IMR-90 (cell line): ENCODE results near the gene PARD3. TPM values are rescaled to one million over a fixed set of nuclear protein-coding genes. Genes with fewer than 3 reads are reported as not detected.

Experiments used
- ATAC-seq: fragments of 200-7000 bp; cut with Tn5 transposase; 2 replicates; pipeline ENCODE4 v1.9.1; 2020; ENCODE audit warnings: low read depth, mild to moderate bottlenecking, moderate library complexity
- BruUV-seq: library from RNA; stranded (reverse); fragments of 400-500 nt; replicated peaks from 2 replicates; lab custom pipeline; 2021; lab: Mats Ljungman, UMichigan
- CTCF ChIA-PET: fragments of 300-600 bp; formaldehyde crosslinking; extraction: SDS; loops from one replicate; lab custom pipeline; 2021; ENCODE audit warnings: antibody characterized with exemption; lab: Yijun Ruan, JAX
- POLR2A ChIA-PET: fragments of 300-600 bp; sonication (Branson Sonifier 250); formaldehyde crosslinking; loops from one replicate; lab custom pipeline; 2022; ENCODE audit warnings: antibody characterized with exemption; ENCODE audit not compliant: unreplicated experiment; lab: Charles Lee
- DNase-seq: peaks from one replicate; pipeline ENCODE4 v3.0.0; 2013
- H2AFZ ChIP-seq: replicated peaks from 2 replicates; pipeline ENCODE3; 2013; ENCODE audit warnings: low read length, mild to moderate bottlenecking; ENCODE audit not compliant: poor library complexity
- H2AK5ac ChIP-seq: 2 replicates; pipeline ENCODE4 v1.6.1; 2013; ENCODE audit warnings: low read depth, low read length, inconsistent platforms
- H2AK9ac ChIP-seq: replicated peaks from 2 replicates; pipeline ENCODE3; 2013; ENCODE audit warnings: mild to moderate bottlenecking, low read depth, low read length, moderate library complexity; ENCODE audit not compliant: poor library complexity
- H2BK120ac ChIP-seq: 2 replicates; pipeline ENCODE4 v1.6.1; 2013; ENCODE audit warnings: low read depth, low read length, inconsistent platforms
- H2BK15ac ChIP-seq: 3 replicates; pipeline ENCODE4 v1.6.1; 2013; ENCODE audit warnings: low read depth, low read length, inconsistent platforms
- H2BK20ac ChIP-seq: 2 replicates; pipeline ENCODE4 v1.6.1; 2013; ENCODE audit warnings: low read depth, mild to moderate bottlenecking, inconsistent platforms, low read length, moderate library complexity
- H2BK5ac ChIP-seq: 2 replicates; pipeline ENCODE4 v1.6.1; 2013; ENCODE audit warnings: mild to moderate bottlenecking, low read depth, low read length, inconsistent platforms; ENCODE audit not compliant: poor library complexity, severe bottlenecking
- H3K14ac ChIP-seq: replicated peaks from 2 replicates; pipeline ENCODE4 v1.6.1; 2013; ENCODE audit warnings: low read depth, low read length, inconsistent platforms
- H3K18ac ChIP-seq: 2 replicates; pipeline ENCODE4 v1.6.1; 2013; ENCODE audit warnings: low read depth, low read length, control low read depth
- H3K23ac ChIP-seq: 2 replicates; pipeline ENCODE4 v1.6.1; 2013; ENCODE audit warnings: low read depth, low read length, inconsistent platforms
- H3K27ac ChIP-seq: 2 replicates; pipeline ENCODE4 v1.5.1; 2013; ENCODE audit warnings: mild to moderate bottlenecking, control low read depth, low read length; ENCODE audit not compliant: insufficient read depth
- H3K27me3 ChIP-seq: 2 replicates; pipeline ENCODE4 v1.6.1; 2013; ENCODE audit warnings: low read length; ENCODE audit not compliant: control insufficient read depth, insufficient read depth
- H3K36me3 ChIP-seq: 2 replicates; pipeline ENCODE4 v1.6.1; 2013; ENCODE audit warnings: low read length, mixed read lengths; ENCODE audit not compliant: control insufficient read depth, insufficient read depth
- H3K4ac ChIP-seq: 2 replicates; pipeline ENCODE4 v1.6.1; 2013; ENCODE audit warnings: low read depth, low read length, inconsistent platforms
- H3K4me1 ChIP-seq: 2 replicates; pipeline ENCODE4 v1.6.1; 2013; ENCODE audit warnings: low read length, mixed read lengths; ENCODE audit not compliant: control insufficient read depth, insufficient read depth
- H3K4me2 ChIP-seq: 2 replicates; pipeline ENCODE4 v1.6.1; 2013; ENCODE audit warnings: low read depth, mild to moderate bottlenecking, control low read depth, low read length, moderate library complexity
- H3K4me3 ChIP-seq: 2 replicates; pipeline ENCODE4 v1.5.1; 2013; ENCODE audit warnings: low read depth, mild to moderate bottlenecking, control low read depth, low read length, moderate library complexity; ENCODE audit not compliant: insufficient read depth
- H3K56ac ChIP-seq: 2 replicates; pipeline ENCODE4 v1.6.1; 2013; ENCODE audit warnings: low read length, inconsistent platforms; ENCODE audit not compliant: insufficient read depth; ENCODE audit errors: extremely low read depth
- H3K79me1 ChIP-seq, 2 experiments: 2 replicates each; pipeline ENCODE4 v1.6.1; 2013; ENCODE audit warnings: low read length in 2 of 2, inconsistent platforms in 1 of 2, low read depth in 1 of 2
- H3K9ac ChIP-seq: 2 replicates; pipeline ENCODE4 v1.6.1; 2013; ENCODE audit warnings: low read depth, low read length, control low read depth
- H3K9me1 ChIP-seq: 2 replicates; pipeline ENCODE4 v1.6.1; 2013; ENCODE audit warnings: low read length, inconsistent platforms; ENCODE audit not compliant: insufficient read depth
- H3K9me3 ChIP-seq: 2 replicates; pipeline ENCODE4 v1.6.1; 2013; ENCODE audit warnings: low read length; ENCODE audit not compliant: control insufficient read depth, insufficient read depth
- H4K20me1 ChIP-seq: 2 replicates; pipeline ENCODE4 v1.6.1; 2013; ENCODE audit warnings: low read length, inconsistent platforms; ENCODE audit not compliant: insufficient read depth
- H4K5ac ChIP-seq: 2 replicates; pipeline ENCODE4 v1.6.1; 2013; ENCODE audit warnings: mild to moderate bottlenecking, low read depth, low read length, control low read depth
- H4K8ac ChIP-seq, 2 experiments: 2 replicates each; pipeline ENCODE4 v1.6.1; 2013; ENCODE audit warnings: low read depth in 2 of 2, low read length in 2 of 2, control low read depth in 1 of 2, inconsistent platforms in 1 of 2
- H4K91ac ChIP-seq: 2 replicates; pipeline ENCODE4 v1.6.1; 2013; ENCODE audit warnings: low read depth, low read length, inconsistent platforms; ENCODE audit not compliant: insufficient read depth
- BHLHE40 ChIP-seq: fragments of 150-350 bp; IDR thresholded peaks from 2 replicates; pipeline ENCODE4 v1.6.1; 2016; ENCODE audit warnings: mild to moderate bottlenecking, low read depth, low read length
- CHD1 ChIP-seq: IDR thresholded peaks from 2 replicates; pipeline ENCODE4 v1.6.1; 2012; ENCODE audit warnings: low read depth, low read length, improper control_type of control experiment
- CTCF ChIP-seq: conservative IDR thresholded peaks from 2 replicates; pipeline ENCODE4 v1.5.1; 2012; ENCODE audit warnings: mild to moderate bottlenecking, low read depth, low read length, improper control_type of control experiment
- MAZ ChIP-seq: IDR thresholded peaks from 2 replicates; pipeline ENCODE4 v1.6.1; 2012; ENCODE audit warnings: low read depth, mild to moderate bottlenecking, low read length, improper control_type of control experiment, moderate library complexity, borderline replicate concordance
- MXI1 ChIP-seq: IDR thresholded peaks from 2 replicates; pipeline ENCODE4 v1.6.1; 2012; ENCODE audit warnings: low read depth, mild to moderate bottlenecking, low read length, moderate library complexity, borderline replicate concordance
- NFE2L2 ChIP-seq: fragments of 150-350 bp; IDR thresholded peaks from 2 replicates; pipeline ENCODE4 v1.6.1; 2016; ENCODE audit warnings: low read depth, mild to moderate bottlenecking, low read length
- POLR2A ChIP-seq: IDR thresholded peaks from 2 replicates; pipeline ENCODE4 v1.6.1; 2012; ENCODE audit warnings: mild to moderate bottlenecking, low read depth, low read length
- RAD21 ChIP-seq: IDR thresholded peaks from 2 replicates; pipeline ENCODE4 v1.6.1; 2012; ENCODE audit warnings: low read length, improper control_type of control experiment
- RFX5 ChIP-seq: IDR thresholded peaks from 2 replicates; pipeline ENCODE4 v1.8.0; 2012; ENCODE audit warnings: low read depth, mild to moderate bottlenecking, low read length, moderate library complexity
- USF2 ChIP-seq: fragments of 150-350 bp; IDR thresholded peaks from 2 replicates; pipeline ENCODE4 v1.6.1; 2017; ENCODE audit warnings: mild to moderate bottlenecking, antibody characterized with exemption, low read length, low read depth
- WGBS, 2 experiments: methylation state at CpG; one replicate each; pipeline versions ENCODE4 v1.1.5 to v1.1.7; 2013; ENCODE audit warnings: missing lambda C conversion rate in 2 of 2; ENCODE audit not compliant: insufficient read length in 1 of 2; ENCODE audit errors: extremely low coverage in 2 of 2; 5-methylcytosine and 5-hydroxymethylcytosine counted together
- dilution Hi-C: fragments of 300-500 bp; cut with HindIII; formaldehyde crosslinking; loops from one replicate; pipeline ENCODE4 v1.14.3; 2018; ENCODE audit warnings: low sequenced_read_pairs; ENCODE audit not compliant: unreplicated experiment
- in situ Hi-C: fragments of 300-500 bp; cut with MboI; formaldehyde crosslinking; loops from 3 replicates; pipeline ENCODE4 v1.14.3; 2019; ENCODE audit warnings: low sequenced_read_pairs, inconsistent platforms, mixed read lengths
- intact Hi-C: fragments of 100-400 bp; cut with micrococcal nuclease; formaldehyde crosslinking; loops from 2 replicates; pipeline ENCODE4 v1.10.0; 2022
- polyA plus RNA-seq, 3 experiments: library from polyadenylated mRNA; depleted of rRNA; stranded (reverse); fragments of >200 nt; gene quantifications; 2 replicates each; pipeline ENCODE4 v1.2.3, GENCODE V29; 2012; ENCODE audit warnings: low replicate concordance in 1 of 3
- total RNA-seq: library from RNA; depleted of rRNA; stranded (reverse); fragments of >200 nt; gene quantifications from 2 replicates; pipeline ENCODE4 v1.2.3, GENCODE V29; 2012

The PARD3 gene
- total and polyA plus RNA-seq, 2 of the 4 experiments (the other 2 are of a cell fraction), result 14.6 to 37.5 TPM

- POLR2A ChIA-PET, result interaction anchor here (0.6 kb wide), 1 partner anchor 361 kb away, joined by 6 read pairs; no protein-coding TSS in a partner anchor
- TF ChIP-seq POLR2A, result no peak
- no peak for TF ChIP-seq MAZ
- no peak for TF ChIP-seq CTCF
- TF ChIP-seq MXI1, result no peak
- TF ChIP-seq BHLHE40, result no peak
- TF ChIP-seq USF2, result no peak
- TF ChIP-seq NFE2L2, result no peak
- no peak for TF ChIP-seq RFX5
- TF ChIP-seq RAD21, result no peak
- TF ChIP-seq CHD1, result no peak
- no peak for DNase-seq
- Histone ChIP-seq H3K9ac (no peak overlapping the region), H3K27ac (no peak overlapping the region), H2AFZ (no peak overlapping the region), H4K20me1 (no peaks in the 10 kb centered on the region; the same call in 1 of the 2 replicates), H3K36me3 (no peaks in the 10 kb centered on the region), H3K79me1 (peaks cover 0 to 11% of the 10 kb centered on the region in 2 experiments; a peak in 3 of 4 replicates), H2BK20ac (no peak overlapping the region), H4K5ac (no peak overlapping the region), H4K8ac (no peak overlapping the region), H3K18ac (no peak overlapping the region), H3K9me1 (no peaks in the 10 kb centered on the region; the same call in 1 of the 2 replicates), H3K4me3 (no peak overlapping the region), H3K4me2 (no peak overlapping the region), H2AK9ac (no peak overlapping the region), H3K56ac (no peak overlapping the region), H3K27me3 (no peaks in the 10 kb centered on the region), H3K9me3 (no peaks in the 10 kb centered on the region), H2AK5ac (no peak overlapping the region), H3K23ac (no peak overlapping the region), H4K91ac (no peak overlapping the region), H2BK120ac (no peak overlapping the region), H3K4me1 (no peaks in the 10 kb centered on the region), H3K14ac (no peak overlapping the region), H2BK15ac (no peak overlapping the region), H3K4ac (no peak overlapping the region), H2BK5ac (no peak overlapping the region)
- CTCF ChIA-PET, result no interaction called here
- intact Hi-C loops (no loop called here), dilution Hi-C loops (no loop called here), in situ Hi-C loops (no loop called here)
- WGBS, 2 experiments, result no CpG with 5 or more reads among the region's 3 CpGs
- ATAC-seq, result no peak
- BruUV-seq, result no TSS peak
Observed at GRCh38 chr10:34507217-34507616, 307.9 kb downstream of the PARD3 start.
